COLO668 (cell line): ENCODE results near the gene HSD17B1.

Source experiments
- DNase-seq: peaks from one replicate; lab custom pipeline; 2025; ENCODE audit not compliant: unreplicated experiment; lab: John Stamatoyannopoulos, UW

Gene HSD17B1

GRCh38 chr17:42598905-42599304 lies 46.2 kb downstream of the HSD17B1 start:
- no peak for DNase-seq

- no peak for DNase-seq
These were observed 50.6 kb downstream of the HSD17B1 start for GRCh38 chr17:42603318-42603717.
